IMR-90 (cell line): ENCODE data around the gene THAP10. TPM values are rescaled to one million over a fixed set of nuclear protein-coding genes. Genes with fewer than 3 reads are reported as not detected.

Experiments
- ATAC-seq: fragments of 200-7000 bp; cut with Tn5 transposase; 2 replicates; pipeline ENCODE4 v1.9.1; 2020; ENCODE audit warnings: low read depth, mild to moderate bottlenecking, moderate library complexity
- BruUV-seq: library from RNA; stranded (reverse); fragments of 400-500 nt; replicated peaks from 2 replicates; lab custom pipeline; 2021; lab: Mats Ljungman, UMichigan
- CTCF ChIA-PET: fragments of 300-600 bp; formaldehyde crosslinking; extraction: SDS; loops from one replicate; lab custom pipeline; 2021; ENCODE audit warnings: antibody characterized with exemption; lab: Yijun Ruan, JAX
- POLR2A ChIA-PET: fragments of 300-600 bp; sonication (Branson Sonifier 250); formaldehyde crosslinking; loops from one replicate; lab custom pipeline; 2022; ENCODE audit warnings: antibody characterized with exemption; ENCODE audit not compliant: unreplicated experiment; lab: Charles Lee
- DNase-seq: peaks from one replicate; pipeline ENCODE4 v3.0.0; 2013
- H2AFZ ChIP-seq: replicated peaks from 2 replicates; pipeline ENCODE3; 2013; ENCODE audit warnings: low read length, mild to moderate bottlenecking; ENCODE audit not compliant: poor library complexity
- H2AK5ac ChIP-seq: 2 replicates; pipeline ENCODE4 v1.6.1; 2013; ENCODE audit warnings: low read depth, low read length, inconsistent platforms
- H2AK9ac ChIP-seq: replicated peaks from 2 replicates; pipeline ENCODE3; 2013; ENCODE audit warnings: mild to moderate bottlenecking, low read depth, low read length, moderate library complexity; ENCODE audit not compliant: poor library complexity
- H2BK120ac ChIP-seq: 2 replicates; pipeline ENCODE4 v1.6.1; 2013; ENCODE audit warnings: low read depth, low read length, inconsistent platforms
- H2BK15ac ChIP-seq: 3 replicates; pipeline ENCODE4 v1.6.1; 2013; ENCODE audit warnings: low read depth, low read length, inconsistent platforms
- H2BK20ac ChIP-seq: 2 replicates; pipeline ENCODE4 v1.6.1; 2013; ENCODE audit warnings: low read depth, mild to moderate bottlenecking, inconsistent platforms, low read length, moderate library complexity
- H2BK5ac ChIP-seq: 2 replicates; pipeline ENCODE4 v1.6.1; 2013; ENCODE audit warnings: mild to moderate bottlenecking, low read depth, low read length, inconsistent platforms; ENCODE audit not compliant: poor library complexity, severe bottlenecking
- H3K14ac ChIP-seq: replicated peaks from 2 replicates; pipeline ENCODE4 v1.6.1; 2013; ENCODE audit warnings: low read depth, low read length, inconsistent platforms
- H3K18ac ChIP-seq: 2 replicates; pipeline ENCODE4 v1.6.1; 2013; ENCODE audit warnings: low read depth, low read length, control low read depth
- H3K23ac ChIP-seq: 2 replicates; pipeline ENCODE4 v1.6.1; 2013; ENCODE audit warnings: low read depth, low read length, inconsistent platforms
- H3K27ac ChIP-seq: 2 replicates; pipeline ENCODE4 v1.5.1; 2013; ENCODE audit warnings: mild to moderate bottlenecking, control low read depth, low read length; ENCODE audit not compliant: insufficient read depth
- H3K27me3 ChIP-seq: 2 replicates; pipeline ENCODE4 v1.6.1; 2013; ENCODE audit warnings: low read length; ENCODE audit not compliant: control insufficient read depth, insufficient read depth
- H3K36me3 ChIP-seq: 2 replicates; pipeline ENCODE4 v1.6.1; 2013; ENCODE audit warnings: low read length, mixed read lengths; ENCODE audit not compliant: control insufficient read depth, insufficient read depth
- H3K4ac ChIP-seq: 2 replicates; pipeline ENCODE4 v1.6.1; 2013; ENCODE audit warnings: low read depth, low read length, inconsistent platforms
- H3K4me1 ChIP-seq: 2 replicates; pipeline ENCODE4 v1.6.1; 2013; ENCODE audit warnings: low read length, mixed read lengths; ENCODE audit not compliant: control insufficient read depth, insufficient read depth
- H3K4me2 ChIP-seq: 2 replicates; pipeline ENCODE4 v1.6.1; 2013; ENCODE audit warnings: low read depth, mild to moderate bottlenecking, control low read depth, low read length, moderate library complexity
- H3K4me3 ChIP-seq: 2 replicates; pipeline ENCODE4 v1.5.1; 2013; ENCODE audit warnings: low read depth, mild to moderate bottlenecking, control low read depth, low read length, moderate library complexity; ENCODE audit not compliant: insufficient read depth
- H3K56ac ChIP-seq: 2 replicates; pipeline ENCODE4 v1.6.1; 2013; ENCODE audit warnings: low read length, inconsistent platforms; ENCODE audit not compliant: insufficient read depth; ENCODE audit errors: extremely low read depth
- H3K79me1 ChIP-seq, 2 experiments: 2 replicates each; pipeline ENCODE4 v1.6.1; 2013; ENCODE audit warnings: low read length in 2 of 2, inconsistent platforms in 1 of 2, low read depth in 1 of 2
- H3K9ac ChIP-seq: 2 replicates; pipeline ENCODE4 v1.6.1; 2013; ENCODE audit warnings: low read depth, low read length, control low read depth
- H3K9me1 ChIP-seq: 2 replicates; pipeline ENCODE4 v1.6.1; 2013; ENCODE audit warnings: low read length, inconsistent platforms; ENCODE audit not compliant: insufficient read depth
- H3K9me3 ChIP-seq: 2 replicates; pipeline ENCODE4 v1.6.1; 2013; ENCODE audit warnings: low read length; ENCODE audit not compliant: control insufficient read depth, insufficient read depth
- H4K20me1 ChIP-seq: 2 replicates; pipeline ENCODE4 v1.6.1; 2013; ENCODE audit warnings: low read length, inconsistent platforms; ENCODE audit not compliant: insufficient read depth
- H4K5ac ChIP-seq: 2 replicates; pipeline ENCODE4 v1.6.1; 2013; ENCODE audit warnings: mild to moderate bottlenecking, low read depth, low read length, control low read depth
- H4K8ac ChIP-seq, 2 experiments: 2 replicates each; pipeline ENCODE4 v1.6.1; 2013; ENCODE audit warnings: low read depth in 2 of 2, low read length in 2 of 2, control low read depth in 1 of 2, inconsistent platforms in 1 of 2
- H4K91ac ChIP-seq: 2 replicates; pipeline ENCODE4 v1.6.1; 2013; ENCODE audit warnings: low read depth, low read length, inconsistent platforms; ENCODE audit not compliant: insufficient read depth
- BHLHE40 ChIP-seq: fragments of 150-350 bp; IDR thresholded peaks from 2 replicates; pipeline ENCODE4 v1.6.1; 2016; ENCODE audit warnings: mild to moderate bottlenecking, low read depth, low read length
- CHD1 ChIP-seq: IDR thresholded peaks from 2 replicates; pipeline ENCODE4 v1.6.1; 2012; ENCODE audit warnings: low read depth, low read length, improper control_type of control experiment
- FOS ChIP-seq: fragments of 150-350 bp; IDR thresholded peaks from 2 replicates; pipeline ENCODE4 v1.6.1; 2016; ENCODE audit warnings: low read depth, low read length
- NFE2L2 ChIP-seq: fragments of 150-350 bp; IDR thresholded peaks from 2 replicates; pipeline ENCODE4 v1.6.1; 2016; ENCODE audit warnings: low read depth, mild to moderate bottlenecking, low read length
- SMC3 ChIP-seq: fragments of 150-350 bp; IDR thresholded peaks from 2 replicates; pipeline ENCODE4 v1.6.1; 2016; ENCODE audit warnings: low read depth, mild to moderate bottlenecking, antibody characterized with exemption, low read length, moderate library complexity
- WGBS, 2 experiments: methylation state at CpG; one replicate each; pipeline versions ENCODE4 v1.1.5 to v1.1.7; 2013; ENCODE audit warnings: missing lambda C conversion rate in 2 of 2; ENCODE audit not compliant: insufficient read length in 1 of 2; ENCODE audit errors: extremely low coverage in 2 of 2; 5-methylcytosine and 5-hydroxymethylcytosine counted together
- dilution Hi-C: fragments of 300-500 bp; cut with HindIII; formaldehyde crosslinking; loops from one replicate; pipeline ENCODE4 v1.14.3; 2018; ENCODE audit warnings: low sequenced_read_pairs; ENCODE audit not compliant: unreplicated experiment
- in situ Hi-C: fragments of 300-500 bp; cut with MboI; formaldehyde crosslinking; loops from 3 replicates; pipeline ENCODE4 v1.14.3; 2019; ENCODE audit warnings: low sequenced_read_pairs, inconsistent platforms, mixed read lengths
- intact Hi-C: fragments of 100-400 bp; cut with micrococcal nuclease; formaldehyde crosslinking; loops from 2 replicates; pipeline ENCODE4 v1.10.0; 2022
- polyA plus RNA-seq, 3 experiments: library from polyadenylated mRNA; depleted of rRNA; stranded (reverse); fragments of >200 nt; gene quantifications; 2 replicates each; pipeline ENCODE4 v1.2.3, GENCODE V29; 2012; ENCODE audit warnings: low replicate concordance in 1 of 3
- total RNA-seq: library from RNA; depleted of rRNA; stranded (reverse); fragments of >200 nt; gene quantifications from 2 replicates; pipeline ENCODE4 v1.2.3, GENCODE V29; 2012

THAP10 gene
- total and polyA plus RNA-seq, 2 of the 4 experiments (the other 2 are of a cell fraction) = 2.3 to 2.8 TPM

- TF ChIP-seq CHD1 (0 out of 2 replicates have a peak, but pooled peaks have one; percentile 57), FOS (peak; percentile 41), NFE2L2 (no peak)
Measured at GRCh38 chr15:70856884-70857561, 35.2 kb downstream of the THAP10 start (continued).

GRCh38 chr15:70856177-70856883 lies 35.9 kb downstream of the THAP10 start:
- H3K4me3 ChIP-seq = peak overlapping the region; percentile 27; the same call in 1 of the 2 replicates
- TF ChIP-seq BHLHE40 (peak; percentile 35), SMC3 (no peak)
- H3K79me1 ChIP-seq = peaks cover 10 to 36% of the 10 kb centered on the region in 2 experiments; a peak in 3 of 4 replicates
- ChIA-PET CTCF (interaction anchor here (1.6 to 2.1 kb wide), 2 partner anchors 19 to 31 kb away, joined by 6 to 12 read pairs; no protein-coding TSS in a partner anchor), POLR2A (no interaction called here)
- H2BK120ac ChIP-seq = peak overlapping the region; percentile 91
- H2AK5ac ChIP-seq = peak overlapping the region; percentile 69; the same call in 1 of the 2 replicates
- H3K9me3 ChIP-seq = no peaks in the 10 kb centered on the region
- no peak for ATAC-seq
- peak overlapping the region; percentile 75 for H3K14ac ChIP-seq
- peak overlapping the region; percentile 92 for H3K4ac ChIP-seq
- peak overlapping the region; percentile 58 for H3K9ac ChIP-seq
- in situ Hi-C loops = no loop called here
- peak overlapping the region; percentile 83 for H3K18ac ChIP-seq
- peak overlapping the region; percentile 95 for H2BK20ac ChIP-seq
- H2AK9ac ChIP-seq = peak overlapping the region; percentile 68
- H2BK5ac ChIP-seq = peak overlapping the region; percentile 85
- dilution Hi-C loops = no loop called here
- H3K27ac ChIP-seq = peak overlapping the region; percentile 94
- intact Hi-C loops = loop anchor here (2.0 kb wide), 1 partner anchor 32 kb away; no protein-coding TSS in a partner anchor
- peak overlapping the region; percentile 85 for H3K4me2 ChIP-seq
- H4K8ac ChIP-seq = peak overlapping the region; percentile 16 to 83
- H4K20me1 ChIP-seq = peaks cover 22% of the 10 kb centered on the region
- BruUV-seq = no TSS peak
- no CpG with 5 or more reads among the region's 7 CpGs for WGBS, 2 experiments
- H4K91ac ChIP-seq = peak overlapping the region; percentile 84
- DNase-seq = peak; percentile 56
- H3K23ac ChIP-seq = peak overlapping the region; percentile 80
- peak overlapping the region; percentile 83; the same call in 2 of the 3 replicates for H2BK15ac ChIP-seq
- peak overlapping the region; percentile 37 for H4K5ac ChIP-seq
- H3K56ac ChIP-seq = peak overlapping the region; percentile 85
- H2AFZ ChIP-seq = peak overlapping the region; percentile 36
- peaks cover 23% of the 10 kb centered on the region for H3K4me1 ChIP-seq
- H3K36me3 ChIP-seq = peaks cover 5% of the 10 kb centered on the region
- peaks cover 12% of the 10 kb centered on the region for H3K9me1 ChIP-seq
- no peaks in the 10 kb centered on the region for H3K27me3 ChIP-seq
